ENCODE data around the gene TOM1L2.

DNA sequence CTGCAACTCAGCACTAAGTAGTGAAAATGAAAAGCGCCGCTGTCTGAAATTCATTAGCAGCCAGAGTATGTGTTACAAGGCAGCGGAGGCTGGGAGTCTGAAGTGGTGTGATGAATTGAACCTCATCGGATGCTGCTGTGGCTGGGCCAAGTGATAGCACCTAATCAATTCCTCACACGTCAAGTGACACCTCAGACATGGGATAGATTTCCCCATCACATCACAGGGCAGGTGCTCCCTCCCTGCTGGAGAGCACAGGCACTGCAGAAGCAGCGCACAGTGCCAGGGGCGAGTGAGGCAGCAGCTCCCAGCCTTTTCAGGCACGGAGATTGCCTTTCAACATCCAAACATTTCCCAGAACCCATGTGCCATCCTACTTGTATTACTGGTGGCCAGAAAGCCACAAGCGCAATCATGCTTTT lies 32.7 kb upstream of the TOM1L2 start:
- TF ChIP-seq LEF1 (IDR thresholded peaks at IDR 0.05; ENCODE audit: borderline replicate concordance) (no peak), TARDBP (IDR thresholded peaks at IDR 0.05) (no peak), ELF4 (IDR thresholded peaks at IDR 0.05) (no peak)
